Astrocyte of the cerebellum (primary cell): ENCODE data around the gene LRP1B.

ENCODE experiments used
- DNase-seq: peaks from one replicate; pipeline ENCODE4 v3.0.0-alpha.2; 2011; ENCODE audit warnings: low read depth
- H3K4me3 ChIP-seq: 2 replicates; pipeline ENCODE4 v1.5.1; 2011; ENCODE audit warnings: mild to moderate bottlenecking, low read depth, low read length, moderate library complexity
- in situ Hi-C: cut with HindIII; loops from 2 replicates; pipeline ENCODE4 v1.10.0; 2017; ENCODE audit warnings: low sequenced_read_pairs
- TF ChIP-seq, protein P1 (sequence below): IDR thresholded peaks from 2 replicates; pipeline ENCODE4 v1.5.1; 2012; ENCODE audit warnings: low read length, low read depth, moderate library complexity, mild to moderate bottlenecking; ENCODE audit errors: missing control alignments

Gene LRP1B

DNA sequence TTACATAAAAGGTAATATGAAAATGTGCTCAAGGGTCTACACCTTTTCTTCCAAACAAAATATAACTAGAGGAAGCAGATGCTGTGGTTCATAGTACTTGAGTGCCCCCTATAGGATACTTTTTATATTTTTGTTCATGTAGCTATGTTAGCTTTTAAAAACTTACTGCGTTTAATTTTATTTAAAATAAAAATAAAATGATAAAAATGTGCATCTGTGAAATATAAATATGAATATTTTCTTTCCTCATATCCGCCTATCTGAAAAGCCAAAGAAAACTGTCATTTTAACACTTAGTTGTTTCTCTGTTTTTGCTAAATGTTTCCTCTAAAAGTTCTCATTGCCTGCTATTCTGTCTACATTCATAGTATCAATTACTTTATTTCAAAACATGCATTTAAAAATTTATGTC lies 9.6 kb upstream of the LRP1B start:
- DNase-seq, result peak; percentile 22
- in situ Hi-C loops, result no loop called here
- TF ChIP-seq, protein P1, sequence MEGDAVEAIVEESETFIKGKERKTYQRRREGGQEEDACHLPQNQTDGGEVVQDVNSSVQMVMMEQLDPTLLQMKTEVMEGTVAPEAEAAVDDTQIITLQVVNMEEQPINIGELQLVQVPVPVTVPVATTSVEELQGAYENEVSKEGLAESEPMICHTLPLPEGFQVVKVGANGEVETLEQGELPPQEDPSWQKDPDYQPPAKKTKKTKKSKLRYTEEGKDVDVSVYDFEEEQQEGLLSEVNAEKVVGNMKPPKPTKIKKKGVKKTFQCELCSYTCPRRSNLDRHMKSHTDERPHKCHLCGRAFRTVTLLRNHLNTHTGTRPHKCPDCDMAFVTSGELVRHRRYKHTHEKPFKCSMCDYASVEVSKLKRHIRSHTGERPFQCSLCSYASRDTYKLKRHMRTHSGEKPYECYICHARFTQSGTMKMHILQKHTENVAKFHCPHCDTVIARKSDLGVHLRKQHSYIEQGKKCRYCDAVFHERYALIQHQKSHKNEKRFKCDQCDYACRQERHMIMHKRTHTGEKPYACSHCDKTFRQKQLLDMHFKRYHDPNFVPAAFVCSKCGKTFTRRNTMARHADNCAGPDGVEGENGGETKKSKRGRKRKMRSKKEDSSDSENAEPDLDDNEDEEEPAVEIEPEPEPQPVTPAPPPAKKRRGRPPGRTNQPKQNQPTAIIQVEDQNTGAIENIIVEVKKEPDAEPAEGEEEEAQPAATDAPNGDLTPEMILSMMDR, result peak; percentile 25
- H3K4me3 ChIP-seq, result no peak overlapping the region

DNA sequence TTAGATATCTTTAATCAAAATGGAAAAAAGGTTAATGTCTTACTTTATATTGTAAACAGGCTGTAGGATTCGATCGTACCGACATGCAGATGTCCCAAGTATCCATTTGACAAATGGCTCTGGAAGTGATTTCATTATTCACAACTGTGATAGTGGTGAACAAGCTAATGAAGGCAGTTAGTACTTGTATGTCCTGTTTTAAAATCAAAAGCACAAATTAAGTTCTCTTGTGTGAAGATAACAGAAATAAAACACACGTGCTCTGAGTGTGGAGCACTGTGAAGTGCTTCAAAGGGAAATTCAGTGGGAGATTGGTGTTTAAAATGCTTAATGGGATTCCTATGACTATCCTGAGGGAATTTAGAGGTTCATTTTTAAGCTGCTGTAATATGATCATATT lies 8.6 kb upstream of the LRP1B start:
- DNase-seq, result no peak
- TF ChIP-seq, protein P1, result no peak
- H3K4me3 ChIP-seq, result no peak overlapping the region
- in situ Hi-C loops, result no loop called here

DNA sequence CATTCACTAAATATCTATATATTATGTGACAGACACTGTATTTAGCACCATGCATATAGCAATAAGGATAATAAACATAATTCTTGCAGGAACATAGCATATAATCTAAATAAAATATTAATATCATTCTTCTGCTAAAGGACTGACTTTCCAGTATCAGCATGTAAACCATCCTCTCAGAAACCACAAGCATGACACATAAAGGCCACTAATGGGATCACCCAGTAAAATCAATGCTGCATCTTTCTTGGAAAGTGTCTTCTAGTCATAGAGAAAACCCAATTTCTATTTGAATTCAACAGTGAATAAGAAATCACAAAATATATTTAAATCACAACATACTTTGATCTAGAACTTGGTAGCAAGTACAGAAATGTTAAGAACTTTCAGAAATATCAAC lies 5.8 kb upstream of the LRP1B start:
- TF ChIP-seq, protein P1, result no peak
- in situ Hi-C loops, result no loop called here
- DNase-seq, result no peak
- H3K4me3 ChIP-seq, result no peak overlapping the region

GRCh38 chr2:142134911-142135310 lies 4.1 kb upstream of the LRP1B start:
- TF ChIP-seq, protein P1, result no peak
- H3K4me3 ChIP-seq, result no peak overlapping the region
- in situ Hi-C loops, result no loop called here
- DNase-seq, result no peak

GRCh38 chr2:142130111-142131009 lies 456 bp downstream of the LRP1B start:
- peak; percentile 64 for DNase-seq
- in situ Hi-C loops, result no loop called here
- TF ChIP-seq, protein P1, result no peak
- peak overlapping the region; percentile 59 for H3K4me3 ChIP-seq

GRCh38 chr2:142128105-142128504 lies 2.7 kb downstream of the LRP1B start:
- DNase-seq, result no peak
- H3K4me3 ChIP-seq, result no peak overlapping the region
- TF ChIP-seq, protein P1, result no peak
- in situ Hi-C loops, result no loop called here
